Endothelial cell of umbilical vein (primary cell): ENCODE measurements around the gene TSPO.

Experiments used
- CTCF ChIP-seq, 2 donors: IDR thresholded peaks; 1 replicate in 1 of 2; 2 replicates in 1 of 2; pipeline ENCODE4 v1.5.1; 2011; ENCODE audit warnings: low read length in 2 of 2, mild to moderate bottlenecking in 2 of 2, moderate library complexity in 2 of 2, control low read depth in 1 of 2, inconsistent platforms in 1 of 2, low read depth in 1 of 2; ENCODE audit not compliant: insufficient read depth in 1 of 2; ENCODE audit errors: extremely low read depth in 1 of 2
- EZH2 ChIP-seq: IDR thresholded peaks from 2 replicates; pipeline ENCODE4 v1.6.1; 2012; ENCODE audit warnings: borderline replicate concordance, low read depth, mild to moderate bottlenecking, moderate library complexity, low read length, inconsistent platforms; ENCODE audit not compliant: severe bottlenecking
- GATA2 ChIP-seq: IDR thresholded peaks from 2 replicates; pipeline ENCODE4 v1.7.0; 2011; ENCODE audit warnings: low read depth, mild to moderate bottlenecking, moderate library complexity, mixed read lengths, low read length; ENCODE audit not compliant: insufficient read length, insufficient read depth
- JUN ChIP-seq: IDR thresholded peaks from 2 replicates; pipeline ENCODE4 v1.6.1; 2011; ENCODE audit warnings: borderline replicate concordance, low read depth; ENCODE audit not compliant: insufficient read length, insufficient read depth
- POLR2A ChIP-seq: IDR thresholded peaks from 2 replicates; pipeline ENCODE4 v1.6.1; 2012; ENCODE audit warnings: low read depth, mild to moderate bottlenecking, control low read depth, low read length
- POLR2AphosphoS5 ChIP-seq: IDR thresholded peaks from 2 replicates; pipeline ENCODE4 v1.6.1; 2012; ENCODE audit warnings: low read depth, mild to moderate bottlenecking, control low read depth, low read length, moderate library complexity; ENCODE audit not compliant: insufficient read depth

- TF ChIP-seq CTCF (IDR thresholded peaks at IDR 0.05; ENCODE audit: extremely low read depth in 1 of 2, insufficient read depth in 1 of 2, low read depth in 1 of 2, low read length in 2 of 2) (no peak), POLR2A (no peak), EZH2 (no peak), JUN (no peak), GATA2 (no peak), POLR2AphosphoS5 (no peak)
Measured at GRCh38 chr22:43180670-43181069, 29.3 kb downstream of the TSPO start.
